M059J (cell line): ENCODE measurements around the gene KDM4C. TPM values are rescaled to one million over a fixed set of nuclear protein-coding genes. Genes with fewer than 3 reads are reported as not detected.
A peak's percentile ranks its signal among the peaks of the same experiment; 100 is the strongest.

ENCODE experiments used
- DNase-seq: peaks from one replicate; pipeline ENCODE4 v3.0.0-alpha.2; 2012; ENCODE audit warnings: low read depth
- total RNA-seq: library from RNA; depleted of rRNA; stranded (reverse); fragments of >200 nt; shearing (Covaris generic); gene quantifications from 2 replicates; pipeline ENCODE4 v1.2.3, GENCODE V29; 2014

The KDM4C gene
- total RNA-seq, 1 experiment from 2014 or later: 17.7 TPM

GRCh38 chr9:7139886-7140285 is 382.1 kb downstream of the KDM4C start:
- DNase-seq: no peak

GRCh38 chr9:7140401-7140800 is 382.6 kb downstream of the KDM4C start:
- DNase-seq: no peak

DNA sequence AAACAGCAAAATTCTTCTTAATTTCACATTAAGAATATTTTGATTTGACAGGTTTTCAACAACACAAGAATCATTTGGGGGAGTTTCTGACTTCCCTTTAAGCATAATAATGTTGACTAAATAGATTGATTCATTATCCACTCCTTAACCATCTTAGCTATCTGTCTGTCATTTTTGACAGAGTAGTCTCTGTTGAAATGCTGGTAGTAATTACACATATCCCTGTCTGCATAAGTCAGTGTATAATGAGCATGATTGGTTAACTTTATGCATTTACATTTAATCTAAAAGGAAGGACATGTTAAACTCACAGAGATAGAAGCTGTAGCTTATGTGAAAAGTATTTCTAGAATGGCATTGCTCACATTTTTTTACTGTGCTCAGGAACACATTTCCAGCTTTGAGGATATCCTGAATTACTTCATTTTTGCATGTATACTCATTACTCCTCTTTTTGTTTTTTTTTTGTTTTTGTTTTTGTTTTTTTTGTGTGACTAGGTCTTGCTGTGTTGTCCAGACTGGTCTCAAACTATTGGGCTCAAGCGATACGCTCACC is 385.9 kb downstream of the KDM4C start:
- no peak for DNase-seq

- DNase-seq: no peak
Observed at GRCh38 chr9:7144265-7145046, 386.7 kb downstream of the KDM4C start.

- DNase-seq: no peak
Observed at GRCh38 chr9:7145361-7146069, 387.7 kb downstream of the KDM4C start.

DNA sequence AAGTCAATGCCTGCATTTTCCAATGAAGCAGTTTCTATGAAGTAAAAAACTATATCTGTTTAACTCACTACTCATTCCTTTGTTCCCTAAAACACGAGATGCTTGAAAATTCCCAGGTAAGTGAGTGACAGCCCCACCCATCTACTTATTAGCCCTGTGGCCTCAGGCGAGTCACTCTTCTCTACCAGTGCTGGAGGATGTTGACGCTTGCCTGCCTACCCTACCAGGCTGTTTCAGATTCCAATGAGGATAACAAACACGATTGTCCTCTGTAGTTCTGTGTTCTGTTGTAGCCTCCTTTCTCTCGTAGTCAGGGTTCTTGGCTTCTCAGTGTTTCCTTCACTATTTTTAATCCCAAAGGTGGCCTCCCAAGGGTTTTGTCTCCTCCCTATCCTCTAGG is 388.8 kb downstream of the KDM4C start:
- peak; percentile 22 for DNase-seq

- DNase-seq: no peak
Observed at GRCh38 chr9:7147121-7148090, 389.6 kb downstream of the KDM4C start.

DNA sequence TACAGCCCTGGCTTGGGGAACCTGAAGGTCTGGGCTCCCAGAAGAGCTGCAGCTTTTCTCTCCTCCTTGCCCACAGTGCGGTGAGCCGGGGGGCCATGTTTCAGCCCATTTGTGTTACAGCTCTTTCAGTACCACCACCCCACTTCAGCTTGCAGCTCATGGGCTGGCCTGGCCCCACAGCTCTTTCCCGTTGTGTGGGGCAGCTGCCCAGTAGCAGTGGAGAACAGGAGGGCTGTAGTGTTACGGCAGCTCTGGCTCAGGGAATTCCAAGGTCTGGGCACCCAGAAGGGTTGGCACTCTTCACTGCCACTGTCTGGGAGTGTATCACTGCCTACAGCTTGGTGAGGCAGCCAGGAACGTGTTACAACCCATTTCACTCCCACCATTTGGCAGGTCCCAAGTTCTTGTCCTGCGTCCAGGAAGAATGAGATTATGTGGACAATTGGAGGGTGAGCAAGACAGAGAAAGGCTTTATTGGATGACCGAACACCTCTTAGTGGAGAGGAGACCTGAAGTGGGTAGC is 390.5 kb downstream of the KDM4C start:
- DNase-seq: no peak

GRCh38 chr9:7149258-7149657 is 391.5 kb downstream of the KDM4C start:
- DNase-seq: no peak

- DNase-seq: no peak
Observed at GRCh38 chr9:7150153-7150890, 392.5 kb downstream of the KDM4C start.

GRCh38 chr9:7153134-7153533 is 395.4 kb downstream of the KDM4C start:
- no peak for DNase-seq

DNA sequence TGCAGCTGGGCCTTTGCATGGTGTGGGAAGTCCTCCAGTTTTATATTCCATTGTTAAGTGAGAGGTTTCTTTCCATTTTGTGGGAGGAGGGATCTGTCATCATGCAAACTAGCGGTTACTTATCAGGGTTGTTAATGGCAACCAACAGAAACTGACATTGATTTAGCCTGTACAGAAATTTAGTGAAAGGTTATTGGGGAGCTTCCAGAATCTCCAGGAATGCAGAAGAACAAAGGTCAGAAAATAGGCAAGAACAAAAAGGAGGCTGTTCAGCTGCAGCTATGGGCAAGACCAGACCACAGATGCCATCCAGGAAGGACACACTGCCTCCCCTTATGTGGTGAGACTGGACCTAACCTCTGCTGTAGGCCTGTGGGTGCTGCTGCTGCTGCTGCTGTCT is 395.8 kb downstream of the KDM4C start:
- DNase-seq: no peak

DNA sequence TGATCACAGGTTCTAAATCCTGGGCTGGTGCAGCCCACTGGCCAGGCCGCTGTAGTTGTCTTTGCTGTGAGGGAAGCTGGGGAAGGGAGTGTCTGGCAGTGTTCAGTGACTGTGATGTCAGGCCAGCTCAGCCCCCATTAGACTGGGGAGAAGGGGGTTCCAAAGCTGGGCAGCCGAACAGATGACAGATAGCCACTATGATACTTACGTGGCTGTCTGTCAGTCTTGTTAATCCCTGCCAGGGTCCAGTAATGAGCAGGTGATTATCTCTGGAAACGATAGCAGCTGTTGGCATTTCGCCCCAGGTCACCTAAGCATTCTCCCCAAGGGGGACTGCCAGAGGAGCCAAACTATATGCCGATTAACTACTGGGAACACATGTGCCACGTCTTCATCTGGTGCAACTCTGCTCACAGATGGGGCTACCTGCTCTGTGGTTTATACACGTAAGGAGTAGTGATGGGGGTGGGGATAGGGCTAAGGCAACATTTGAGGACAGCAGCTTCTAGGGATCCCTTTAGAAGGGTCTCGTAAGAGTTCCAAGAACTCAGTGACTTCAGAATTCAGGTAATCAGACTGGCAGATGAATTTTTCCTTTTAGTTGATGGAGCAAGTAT is 396.3 kb downstream of the KDM4C start:
- DNase-seq: no peak

DNA sequence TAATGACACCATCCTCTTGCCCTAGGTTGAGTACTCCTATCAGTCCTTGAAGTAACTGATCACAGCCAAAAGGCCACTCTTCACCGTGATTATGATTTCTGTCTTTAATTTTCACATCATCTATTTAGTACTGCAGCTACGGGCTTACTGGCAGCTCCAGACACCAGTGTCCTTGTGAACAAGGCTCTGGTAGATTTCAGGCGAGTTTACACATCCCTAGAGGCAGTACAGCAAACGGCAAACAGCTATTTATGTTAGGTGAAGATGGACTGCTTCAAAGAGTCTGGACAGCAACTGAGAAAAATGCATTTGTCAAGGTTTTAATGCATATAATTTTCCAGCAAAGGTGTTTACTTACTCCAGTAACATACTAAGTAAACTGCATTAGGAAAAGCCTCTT is 396.9 kb downstream of the KDM4C start:
- no peak for DNase-seq

DNA sequence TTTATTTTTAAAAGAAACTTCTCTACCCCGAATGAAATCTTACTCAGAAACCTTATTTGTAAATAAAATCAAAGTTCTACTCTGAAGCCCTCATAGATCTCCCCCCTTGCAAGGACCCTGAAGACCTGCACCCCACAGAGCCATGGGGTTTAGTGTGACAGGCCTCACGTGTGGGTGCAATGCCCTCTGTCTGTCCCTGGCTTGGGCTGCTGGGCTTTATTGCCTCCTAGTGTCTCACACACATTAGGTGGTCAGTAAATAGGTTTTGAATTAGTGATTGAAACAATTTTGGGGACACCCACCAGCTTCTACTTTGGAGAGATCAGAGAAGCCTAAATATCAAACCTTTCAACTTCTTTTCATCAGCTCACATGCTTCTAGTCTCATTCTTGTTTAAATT is 403.7 kb downstream of the KDM4C start:
- DNase-seq: no peak

DNA sequence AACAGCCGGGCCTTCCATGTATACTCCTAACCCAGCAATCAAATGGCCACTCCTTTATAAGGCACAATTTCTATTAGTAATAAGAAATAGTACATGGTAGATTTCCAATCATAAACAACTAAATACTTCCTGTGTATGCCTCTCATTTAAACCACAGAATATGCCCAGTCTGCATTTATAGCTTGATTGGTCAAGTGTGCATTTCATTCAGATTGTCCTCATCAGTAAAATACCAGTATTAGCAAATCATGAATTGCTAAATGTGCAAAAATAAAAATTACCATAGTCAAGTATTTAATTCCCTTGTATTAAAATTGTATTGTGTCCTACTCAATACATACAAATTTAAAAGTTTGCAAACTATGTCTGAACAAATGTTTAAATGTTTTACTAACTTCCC is 406.2 kb downstream of the KDM4C start:
- no peak for DNase-seq

GRCh38 chr9:7164440-7165330 is 406.9 kb downstream of the KDM4C start:
- DNase-seq: no peak

GRCh38 chr9:7165331-7165975 is 407.7 kb downstream of the KDM4C start:
- DNase-seq: no peak

- DNase-seq: no peak
Observed at GRCh38 chr9:7166074-7166473, 408.3 kb downstream of the KDM4C start.
